CD14-positive monocyte (primary cell): ENCODE measurements around the gene DGAT2L6. TPM values are rescaled to one million over a fixed set of nuclear protein-coding genes. Genes with fewer than 3 reads are reported as not detected.
A peak's percentile ranks its signal among the peaks of the same experiment; 100 is the strongest.

ENCODE experiments used
- DNase-seq, 3 donors: peaks; one replicate each; pipeline ENCODE4 v3.0.0-alpha.2; 2011 to 2022
- H2AFZ ChIP-seq: 2 replicates; pipeline ENCODE4 v1.6.0; 2012; ENCODE audit warnings: mild to moderate bottlenecking, low read depth, low read length, inconsistent platforms; ENCODE audit not compliant: insufficient read depth, poor library complexity, severe bottlenecking
- H3K27ac ChIP-seq, 2 donors: 1 replicate in 1 of 2; 2 replicates in 1 of 2; pipeline ENCODE4 v1.5.1; 2012 to 2013; ENCODE audit warnings: low read length in 2 of 2, control low read depth in 1 of 2, inconsistent platforms in 1 of 2, low read depth in 1 of 2, mild to moderate bottlenecking in 1 of 2
- H3K27me3 ChIP-seq, 2 donors: one replicate each; pipeline versions ENCODE4 v1.6.0 to v1.6.1; 2011 to 2013; ENCODE audit warnings: low read length in 2 of 2; ENCODE audit not compliant: control insufficient read depth in 2 of 2, insufficient read depth in 2 of 2
- H3K36me3 ChIP-seq, 2 donors: replicated peaks in 1 of 2; 1 replicate in 1 of 2; 2 replicates in 1 of 2; pipeline versions ENCODE4 v1.5.1 to v1.6.1; 2012 to 2013; ENCODE audit warnings: low read length in 2 of 2, control low read depth in 1 of 2, inconsistent platforms in 1 of 2, mild to moderate bottlenecking in 1 of 2; ENCODE audit not compliant: insufficient read depth in 2 of 2, control insufficient read depth in 1 of 2
- H3K4me1 ChIP-seq, 2 donors: 1 replicate in 1 of 2; 2 replicates in 1 of 2; pipeline versions ENCODE4 v1.5.1 to v1.6.1; 2012 to 2013; ENCODE audit warnings: low read length in 2 of 2, control low read depth in 1 of 2, inconsistent platforms in 1 of 2, mild to moderate bottlenecking in 1 of 2, moderate library complexity in 1 of 2; ENCODE audit not compliant: insufficient read depth in 2 of 2, control insufficient read depth in 1 of 2
- H3K4me2 ChIP-seq: replicated peaks from 2 replicates; pipeline ENCODE3; 2012; ENCODE audit warnings: low read length, moderate library complexity, mild to moderate bottlenecking; ENCODE audit not compliant: poor library complexity, severe bottlenecking; ENCODE audit errors: extremely low read depth
- H3K4me3 ChIP-seq, 3 experiments: fragments of 200-600 bp in 1 of 3; sonication (generic) in 1 of 3; replicated peaks in 1 of 3; 1 replicate in 2 of 3; 2 replicates in 1 of 3; pipeline ENCODE4 v1.5.1; 2011 to 2013; ENCODE audit warnings: low read length in 3 of 3, mild to moderate bottlenecking in 3 of 3, control low read depth in 2 of 3, low read depth in 2 of 3, inconsistent platforms in 1 of 3, moderate library complexity in 1 of 3
- H3K79me2 ChIP-seq: 2 replicates; pipeline ENCODE4 v1.6.0; 2012; ENCODE audit warnings: mild to moderate bottlenecking, control low read depth, inconsistent platforms, low read length, moderate library complexity; ENCODE audit not compliant: insufficient read depth
- H3K9ac ChIP-seq: 2 replicates; pipeline ENCODE4 v1.6.0; 2017; ENCODE audit warnings: low read length, mild to moderate bottlenecking; ENCODE audit not compliant: insufficient read depth, poor library complexity, severe bottlenecking
- H3K9me3 ChIP-seq, 2 donors: replicated peaks in 1 of 2; 1 replicate in 1 of 2; 2 replicates in 1 of 2; pipeline versions ENCODE4 v1.5.1 to v1.6.1; 2012 to 2013; ENCODE audit warnings: low read length in 2 of 2, control low read depth in 1 of 2; ENCODE audit not compliant: control insufficient read depth in 1 of 2, insufficient read depth in 1 of 2
- H4K20me1 ChIP-seq: 2 replicates; pipeline ENCODE4 v1.6.0; 2012; ENCODE audit warnings: mild to moderate bottlenecking, low read length, control low read depth, moderate library complexity; ENCODE audit not compliant: insufficient read depth
- H3K27ac Mint-ChIP-seq, 7 donors: one replicate each; pipeline ENCODE4 v1.8.0; 2020; ENCODE audit warnings: mild to moderate bottlenecking in 7 of 7, mixed read lengths in 7 of 7, moderate library complexity in 6 of 7, inconsistent platforms in 2 of 7
- H3K27me3 Mint-ChIP-seq, 3 donors: one replicate each; pipeline ENCODE4 v1.8.0; 2021 to 2022; ENCODE audit warnings: low read depth in 3 of 3, mild to moderate bottlenecking in 3 of 3, mixed read lengths in 3 of 3, moderate library complexity in 3 of 3, inconsistent platforms in 1 of 3
- H3K36me3 Mint-ChIP-seq, 2 donors: one replicate each; pipeline ENCODE4 v1.8.0; 2020; ENCODE audit warnings: mixed read lengths in 2 of 2, inconsistent platforms in 1 of 2, mild to moderate bottlenecking in 1 of 2
- H3K4me1 Mint-ChIP-seq: one replicate; pipeline ENCODE4 v1.8.0; 2020; ENCODE audit warnings: mild to moderate bottlenecking, mixed read lengths
- H3K4me3 Mint-ChIP-seq, 2 donors: one replicate each; pipeline ENCODE4 v1.8.0; 2020; ENCODE audit warnings: mild to moderate bottlenecking in 2 of 2, mixed read lengths in 2 of 2, moderate library complexity in 1 of 2
- H3K9me3 Mint-ChIP-seq, 7 donors: one replicate each; pipeline ENCODE4 v1.8.0; 2020 to 2022; ENCODE audit warnings: mixed read lengths in 7 of 7, mild to moderate bottlenecking in 6 of 7, moderate library complexity in 6 of 7, inconsistent platforms in 2 of 7
- WGBS: methylation state at CpG from one replicate; pipeline ENCODE4 v1.1.5; 2013; ENCODE audit warnings: missing lambda C conversion rate; ENCODE audit not compliant: insufficient coverage; 5-methylcytosine and 5-hydroxymethylcytosine counted together
- intact Hi-C, 2 donors: fragments of 100-400 bp; cut with micrococcal nuclease; formaldehyde crosslinking; loops; one replicate each; pipeline versions ENCODE4 v1.15.0 to v1.15.1; 2023
- polyA plus RNA-seq, 3 donors: library from polyadenylated mRNA; depleted of rRNA in 1 of 3; unstranded in 2 of 3; stranded (reverse) in 1 of 3; fragments of 300-500 nt in 2 of 3; fragments of >200 nt in 1 of 3; fragmentation: Illumina TruSeq in 2 of 3; gene quantifications; 1 replicate in 2 of 3; 2 replicates in 1 of 3; pipeline ENCODE4 v1.2.3, GENCODE V29; 2012 to 2021
- TF ChIP-seq, protein P1 (sequence below): fragments of 200-600 bp; IDR thresholded peaks from one replicate; pipeline ENCODE4 v1.8.0; 2022; ENCODE audit warnings: antibody characterized with exemption, mild to moderate bottlenecking

The DGAT2L6 gene
- polyA plus RNA-seq, 3 donors, result not detected

DNA sequence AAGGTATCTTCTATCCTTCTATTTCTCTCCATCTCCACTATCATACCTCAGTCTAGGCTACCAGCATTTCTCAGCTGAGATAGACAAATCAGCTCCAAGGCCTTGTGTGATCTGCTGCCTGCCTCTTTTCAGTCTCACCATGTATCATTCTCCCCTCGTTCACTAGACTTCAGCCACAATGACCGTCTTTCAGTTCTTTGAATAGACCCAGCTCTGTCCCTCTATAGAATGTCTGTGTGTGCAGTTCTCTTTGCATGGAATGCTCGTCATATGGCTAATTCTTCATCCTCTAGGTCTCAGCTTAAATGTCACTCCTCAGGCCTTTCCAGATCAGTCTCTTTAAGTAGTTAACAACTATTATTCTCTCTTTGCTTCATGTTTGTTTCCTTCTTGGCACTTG, 37.5 kb upstream of the DGAT2L6 start:
- Mint-ChIP-seq H3K4me1 (peaks cover 7% of the 10 kb centered on the region), H3K36me3 (peaks cover 12 to 27% of the 10 kb centered on the region in 2 donors), H3K27ac (peak overlapping the region in 2 of 7 donors; percentile 11 to 28), H3K9me3 (peaks cover 0 to 3% (median 0%) of the 10 kb centered on the region in 7 donors), H3K27me3 (peaks cover 0 to 2% (median 0%) of the 10 kb centered on the region in 3 donors), H3K4me3 (no peak overlapping the region)
- peaks cover 8 to 46% of the 10 kb centered on the region in 2 donors for H3K36me3 ChIP-seq
- intact Hi-C loops, result loop anchor here in 1 of 2 donors (10.0 kb wide), 1 partner anchor 1045 kb away; no protein-coding TSS in a partner anchor
- TF ChIP-seq, protein P1, sequence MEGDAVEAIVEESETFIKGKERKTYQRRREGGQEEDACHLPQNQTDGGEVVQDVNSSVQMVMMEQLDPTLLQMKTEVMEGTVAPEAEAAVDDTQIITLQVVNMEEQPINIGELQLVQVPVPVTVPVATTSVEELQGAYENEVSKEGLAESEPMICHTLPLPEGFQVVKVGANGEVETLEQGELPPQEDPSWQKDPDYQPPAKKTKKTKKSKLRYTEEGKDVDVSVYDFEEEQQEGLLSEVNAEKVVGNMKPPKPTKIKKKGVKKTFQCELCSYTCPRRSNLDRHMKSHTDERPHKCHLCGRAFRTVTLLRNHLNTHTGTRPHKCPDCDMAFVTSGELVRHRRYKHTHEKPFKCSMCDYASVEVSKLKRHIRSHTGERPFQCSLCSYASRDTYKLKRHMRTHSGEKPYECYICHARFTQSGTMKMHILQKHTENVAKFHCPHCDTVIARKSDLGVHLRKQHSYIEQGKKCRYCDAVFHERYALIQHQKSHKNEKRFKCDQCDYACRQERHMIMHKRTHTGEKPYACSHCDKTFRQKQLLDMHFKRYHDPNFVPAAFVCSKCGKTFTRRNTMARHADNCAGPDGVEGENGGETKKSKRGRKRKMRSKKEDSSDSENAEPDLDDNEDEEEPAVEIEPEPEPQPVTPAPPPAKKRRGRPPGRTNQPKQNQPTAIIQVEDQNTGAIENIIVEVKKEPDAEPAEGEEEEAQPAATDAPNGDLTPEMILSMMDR, result no peak
- no peaks in the 10 kb centered on the region for H3K27me3 ChIP-seq
- no peak overlapping the region for H3K27ac ChIP-seq
- H3K4me1 ChIP-seq, result peaks cover 6 to 12% of the 10 kb centered on the region in 2 donors
- no peak overlapping the region for H3K9ac ChIP-seq
- no CpG with 5 or more reads among the region's 3 CpGs for WGBS
- H3K79me2 ChIP-seq, result peaks cover 20% of the 10 kb centered on the region
- H2AFZ ChIP-seq, result no peak overlapping the region
- no peak for DNase-seq
- no peak overlapping the region for H3K4me2 ChIP-seq
- H3K9me3 ChIP-seq, result no peaks in the 10 kb centered on the region
- no peak overlapping the region for H3K4me3 ChIP-seq
- H4K20me1 ChIP-seq, result no peaks in the 10 kb centered on the region

DNA sequence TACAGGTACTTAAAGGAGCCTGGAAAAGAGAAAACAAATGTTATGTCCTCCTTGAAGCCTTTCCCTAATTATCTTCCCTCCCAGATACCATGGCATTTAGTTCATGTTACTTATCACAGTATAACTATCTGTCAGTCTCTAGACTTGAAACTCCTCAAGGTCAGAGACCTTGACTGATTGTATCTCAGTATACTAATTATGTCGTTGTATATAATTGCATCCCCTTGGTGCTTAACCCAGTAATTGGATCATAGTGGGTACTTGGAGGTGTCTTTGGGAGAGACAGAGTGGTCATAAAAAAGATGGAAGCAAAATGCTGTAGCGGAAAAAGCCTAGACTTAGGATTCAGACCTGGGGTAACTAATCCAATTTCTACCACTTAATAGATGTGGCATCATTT, 35.9 kb upstream of the DGAT2L6 start:
- TF ChIP-seq, protein P1, result no peak
- H3K4me3 ChIP-seq, result no peak overlapping the region
- no peaks in the 10 kb centered on the region for H3K27me3 ChIP-seq
- peaks cover 11 to 42% of the 10 kb centered on the region in 2 donors for H3K36me3 ChIP-seq
- no peak overlapping the region for H3K9ac ChIP-seq
- no CpG with 5 or more reads among the region's 2 CpGs for WGBS
- no peak overlapping the region for H3K4me3 Mint-ChIP-seq
- peaks cover 0 to 3% (median 0%) of the 10 kb centered on the region in 7 donors for H3K9me3 Mint-ChIP-seq
- H3K27ac ChIP-seq, result no peak overlapping the region
- peaks cover 19 to 28% of the 10 kb centered on the region in 2 donors for H3K36me3 Mint-ChIP-seq
- no peaks in the 10 kb centered on the region for H4K20me1 ChIP-seq
- H3K4me1 ChIP-seq, result no peaks in the 10 kb centered on the region
- H2AFZ ChIP-seq, result no peak overlapping the region
- H3K27ac Mint-ChIP-seq, result no peak overlapping the region
- intact Hi-C loops, result no loop called here
- no peak overlapping the region for H3K4me2 ChIP-seq
- peaks cover 8% of the 10 kb centered on the region for H3K79me2 ChIP-seq
- H3K9me3 ChIP-seq, result no peaks in the 10 kb centered on the region
- no peak for DNase-seq
- peaks cover 1% of the 10 kb centered on the region for H3K4me1 Mint-ChIP-seq
- H3K27me3 Mint-ChIP-seq, result peaks cover 0 to 4% (median 0%) of the 10 kb centered on the region in 3 donors
